Measurements from ENCODE around the gene NOC4L.

The NOC4L gene

DNA sequence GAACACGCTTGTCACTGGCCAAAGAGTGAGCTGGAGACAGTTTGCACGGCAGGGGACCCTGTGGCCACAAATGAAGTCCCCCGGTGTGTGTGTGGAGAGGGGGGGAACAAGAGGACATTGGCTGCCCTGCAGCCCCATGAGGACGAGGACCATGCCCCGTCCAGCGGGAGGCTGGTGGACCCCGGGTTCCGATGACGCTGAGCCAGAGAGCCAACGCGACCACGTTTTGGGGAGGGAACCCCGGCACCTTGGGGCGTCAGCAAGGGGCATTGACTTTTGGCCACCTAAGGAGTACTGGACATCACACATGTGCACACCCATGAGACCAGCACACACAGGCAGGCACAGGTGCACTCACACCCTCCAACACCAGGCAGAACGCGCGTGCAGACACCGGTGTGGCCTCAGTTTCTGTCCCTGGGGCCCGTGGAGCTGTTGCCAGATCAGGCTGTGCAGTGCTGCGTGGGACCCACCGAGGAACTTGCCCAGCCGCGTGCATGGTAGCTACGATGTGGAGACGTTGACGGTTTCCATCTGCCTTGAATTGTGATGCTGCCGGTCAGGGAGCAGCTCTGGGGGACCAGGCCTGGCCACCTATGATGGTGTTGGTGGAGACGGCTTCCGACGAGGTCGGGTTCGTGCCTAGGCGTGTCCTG lies 26.5 kb downstream of the NOC4L start:
- DNase-seq (ENCODE audit: low read depth) = no peak
- TF ChIP-seq, protein P1, sequence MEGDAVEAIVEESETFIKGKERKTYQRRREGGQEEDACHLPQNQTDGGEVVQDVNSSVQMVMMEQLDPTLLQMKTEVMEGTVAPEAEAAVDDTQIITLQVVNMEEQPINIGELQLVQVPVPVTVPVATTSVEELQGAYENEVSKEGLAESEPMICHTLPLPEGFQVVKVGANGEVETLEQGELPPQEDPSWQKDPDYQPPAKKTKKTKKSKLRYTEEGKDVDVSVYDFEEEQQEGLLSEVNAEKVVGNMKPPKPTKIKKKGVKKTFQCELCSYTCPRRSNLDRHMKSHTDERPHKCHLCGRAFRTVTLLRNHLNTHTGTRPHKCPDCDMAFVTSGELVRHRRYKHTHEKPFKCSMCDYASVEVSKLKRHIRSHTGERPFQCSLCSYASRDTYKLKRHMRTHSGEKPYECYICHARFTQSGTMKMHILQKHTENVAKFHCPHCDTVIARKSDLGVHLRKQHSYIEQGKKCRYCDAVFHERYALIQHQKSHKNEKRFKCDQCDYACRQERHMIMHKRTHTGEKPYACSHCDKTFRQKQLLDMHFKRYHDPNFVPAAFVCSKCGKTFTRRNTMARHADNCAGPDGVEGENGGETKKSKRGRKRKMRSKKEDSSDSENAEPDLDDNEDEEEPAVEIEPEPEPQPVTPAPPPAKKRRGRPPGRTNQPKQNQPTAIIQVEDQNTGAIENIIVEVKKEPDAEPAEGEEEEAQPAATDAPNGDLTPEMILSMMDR (IDR thresholded peaks at IDR 0.05; ENCODE audit: insufficient read depth, low read depth, low read length, missing control alignments) = no peak
- H3K4me3 ChIP-seq (ENCODE audit: low read depth, low read length) = no peak overlapping the region

DNA sequence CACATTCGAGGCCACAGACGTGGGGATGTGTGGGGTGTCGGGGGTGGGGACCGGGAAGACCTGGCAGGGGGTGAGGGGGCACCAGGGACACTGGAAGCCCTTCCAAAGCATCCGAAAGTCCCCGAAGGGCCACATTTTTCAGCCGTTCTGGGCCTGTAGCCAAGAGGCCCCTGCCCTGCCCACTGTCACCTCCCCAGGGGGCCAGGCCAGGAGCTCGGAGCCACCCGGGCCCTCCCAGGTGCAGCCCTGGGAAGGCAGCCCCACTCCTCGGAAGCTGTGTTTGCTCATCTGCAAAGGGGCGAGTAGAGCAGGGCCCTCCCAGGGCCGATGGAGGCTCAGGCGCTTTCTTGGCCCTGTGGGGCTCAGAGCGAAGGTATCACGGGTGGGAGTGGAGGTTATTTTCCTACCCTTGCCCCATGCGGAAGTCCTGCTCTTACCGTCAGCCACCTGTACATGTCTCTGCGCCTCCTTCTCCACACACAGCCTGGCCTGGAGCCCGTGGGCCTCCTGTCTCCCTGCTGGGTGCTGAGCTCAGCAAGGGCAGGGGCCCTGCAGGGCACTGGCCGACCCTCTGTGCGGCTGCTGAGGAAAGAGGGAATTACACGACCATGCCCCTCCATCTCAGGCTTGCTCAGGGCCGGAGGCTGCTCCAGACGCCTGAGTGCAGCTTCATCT lies 27.2 kb downstream of the NOC4L start:
- no peak overlapping the region for H3K4me3 ChIP-seq (ENCODE audit: low read depth, low read length)
- no peak for DNase-seq (ENCODE audit: low read depth)
- TF ChIP-seq, protein P1 (IDR thresholded peaks at IDR 0.05; ENCODE audit: insufficient read depth, low read depth, low read length, missing control alignments) = no peak

DNA sequence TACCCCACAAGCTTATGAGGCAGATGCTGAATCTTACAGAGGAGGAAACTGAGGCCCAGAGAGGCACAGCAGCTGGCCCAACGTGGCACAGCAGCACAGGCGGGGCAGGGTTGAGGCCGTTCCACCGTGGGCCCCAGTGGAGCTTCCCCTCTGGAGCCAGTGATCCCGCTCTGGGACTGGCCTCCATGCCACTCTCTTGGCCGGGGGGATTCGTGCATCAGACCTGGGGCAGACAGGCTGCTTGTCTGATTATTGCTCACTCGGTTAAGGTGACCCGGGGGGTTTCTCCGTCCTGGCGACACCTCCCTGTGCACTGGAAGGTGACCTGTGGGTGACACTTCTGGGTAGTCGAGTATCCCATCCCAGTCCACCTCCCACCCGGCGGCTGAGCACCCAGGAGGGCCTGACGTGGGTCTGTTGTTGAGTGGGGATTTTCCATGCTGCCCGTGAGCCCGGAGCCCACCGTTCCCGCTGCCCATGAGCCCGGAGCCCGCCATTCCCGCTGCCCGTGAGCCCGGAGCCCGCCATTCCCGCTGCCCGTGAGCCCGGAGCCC lies 27.8 kb downstream of the NOC4L start:
- DNase-seq (ENCODE audit: low read depth) = no peak
- TF ChIP-seq, protein P1 (IDR thresholded peaks at IDR 0.05; ENCODE audit: insufficient read depth, low read depth, low read length, missing control alignments) = no peak
- no peak overlapping the region for H3K4me3 ChIP-seq (ENCODE audit: low read depth, low read length)

DNA sequence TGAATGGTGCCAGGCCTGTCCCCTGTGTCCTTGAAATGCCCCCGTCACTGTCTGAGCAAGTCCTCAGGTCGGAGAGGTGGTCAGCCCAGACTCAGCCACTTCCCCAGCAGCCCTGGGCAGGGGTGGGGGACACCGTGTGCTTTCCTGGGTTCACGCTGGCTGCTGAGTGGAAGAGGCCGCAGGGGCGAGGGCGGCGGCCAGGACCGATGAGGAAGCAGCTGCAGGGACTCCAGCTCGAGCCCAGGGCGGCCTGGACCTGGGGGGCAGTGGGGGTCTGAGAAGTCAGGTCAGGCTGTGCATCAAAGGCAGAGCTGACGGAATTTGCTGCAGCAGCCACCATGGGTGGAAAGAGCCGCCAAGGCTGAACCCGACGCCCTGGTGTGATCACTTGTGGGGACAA lies 28.4 kb downstream of the NOC4L start:
- TF ChIP-seq, protein P1 (IDR thresholded peaks at IDR 0.05; ENCODE audit: insufficient read depth, low read depth, low read length, missing control alignments) = no peak
- no peak overlapping the region for H3K4me3 ChIP-seq (ENCODE audit: low read depth, low read length)
- no peak for DNase-seq (ENCODE audit: low read depth)

DNA sequence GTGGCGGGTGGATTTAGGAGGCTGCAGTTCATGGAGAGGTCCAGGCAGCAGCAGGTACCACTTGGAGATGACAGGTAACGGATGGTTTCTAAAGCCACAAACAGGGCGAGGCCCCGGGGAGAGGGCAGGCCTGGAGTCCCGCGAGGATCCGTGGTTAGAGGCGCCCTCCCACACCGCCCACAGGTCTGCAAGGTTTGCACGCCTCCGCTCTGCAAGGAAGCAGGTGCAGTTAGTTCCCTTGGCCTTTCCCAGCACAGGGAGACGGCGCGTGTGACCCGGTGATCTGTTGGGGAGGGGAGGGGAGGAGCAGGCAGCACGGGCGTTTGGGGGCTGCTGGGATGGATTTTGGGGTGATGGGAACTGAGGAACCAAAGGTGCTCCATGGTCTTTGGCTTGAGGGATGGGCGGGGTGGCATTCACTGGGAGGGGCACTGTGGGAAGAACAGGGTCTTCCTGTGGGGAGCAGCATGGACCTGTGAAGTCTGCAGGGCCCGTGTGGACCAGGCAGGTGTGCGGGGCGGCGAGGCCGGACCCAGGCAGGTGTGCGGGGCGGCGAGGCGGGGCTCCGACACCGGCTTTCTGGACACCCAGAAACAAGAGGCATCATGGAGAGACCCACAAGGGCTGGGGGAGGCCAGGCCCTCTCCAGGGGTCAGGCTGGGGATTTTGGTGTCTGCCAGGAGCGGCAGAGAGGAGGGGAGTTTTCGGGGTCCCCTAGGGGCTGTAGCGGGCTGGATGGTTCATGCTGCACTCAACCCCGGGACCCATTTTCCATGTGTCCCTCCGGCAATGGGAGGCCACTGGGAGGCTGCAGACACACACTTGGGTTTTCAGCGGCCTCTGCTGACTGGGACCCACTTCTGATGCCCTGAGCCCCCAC lies 29.1 kb downstream of the NOC4L start:
- no peak overlapping the region for H3K4me3 ChIP-seq (ENCODE audit: low read depth, low read length)
- peak; percentile 52 for DNase-seq (ENCODE audit: low read depth)
- TF ChIP-seq, protein P1 (IDR thresholded peaks at IDR 0.05; ENCODE audit: insufficient read depth, low read depth, low read length, missing control alignments) = no peak

DNA sequence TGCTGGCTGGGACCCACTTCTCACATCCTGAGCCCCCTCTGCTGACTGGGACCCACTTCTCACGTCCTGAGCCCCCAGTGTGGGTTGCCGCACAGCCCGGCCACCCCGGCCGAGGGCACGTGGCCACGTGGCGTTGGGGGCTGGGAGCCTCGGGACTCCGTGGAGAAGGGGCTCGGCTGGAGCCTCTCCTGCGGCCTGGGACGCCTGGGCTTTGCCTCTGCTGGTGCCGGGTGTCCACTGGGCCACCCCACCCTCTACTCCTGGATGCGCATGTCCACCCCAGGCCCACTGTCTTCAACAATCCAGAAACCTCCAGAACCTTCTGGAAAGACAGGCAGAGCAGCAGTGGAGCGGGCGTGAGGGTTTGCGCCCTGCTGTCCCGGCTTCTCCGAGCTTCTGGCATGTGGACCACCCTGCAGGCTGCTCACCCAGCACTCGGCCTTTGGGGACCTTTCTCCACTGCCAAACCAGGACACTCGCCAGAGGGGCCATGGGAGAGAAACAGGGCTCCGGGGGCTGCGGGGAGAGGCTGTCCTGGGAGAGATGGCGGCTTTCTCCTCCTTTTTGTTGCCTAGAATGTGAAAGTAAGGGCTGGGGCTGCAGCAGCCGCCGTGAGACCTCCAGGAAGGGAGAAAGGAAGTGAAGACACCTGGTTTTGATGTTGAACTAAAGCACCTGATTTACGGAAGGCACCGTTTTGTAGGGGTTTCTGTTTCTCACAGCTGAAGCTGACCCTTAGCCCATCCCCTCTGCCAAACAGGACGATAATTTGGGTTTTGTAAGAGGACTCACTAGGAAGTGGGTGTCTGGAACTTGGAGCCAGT lies 30.0 kb downstream of the NOC4L start:
- DNase-seq (ENCODE audit: low read depth) = peak; percentile 27

More for the DNA sequence above, 30.0 kb downstream of the NOC4L start:
- no peak overlapping the region for H3K4me3 ChIP-seq (ENCODE audit: low read depth, low read length)
- TF ChIP-seq, protein P1 (IDR thresholded peaks at IDR 0.05; ENCODE audit: insufficient read depth, low read depth, low read length, missing control alignments) = no peak
